ENCODE data around the gene COL13A1. TPM values are rescaled to one million over a fixed set of nuclear protein-coding genes. Genes with fewer than 3 reads are reported as not detected.

Gene COL13A1
- total and polyA plus RNA-seq, 2 experiments from 2014 or later: 5.2 to 8.6 TPM

GRCh38 chr10:69794673-69795072 is 7.0 kb upstream of the COL13A1 start:
- Mint-ChIP-seq H3K36me3 (ENCODE audit: low read depth) (no peaks in the 10 kb centered on the region; the same call in 2 of the 3 replicates), H3K9me3 (peaks cover 9% of the 10 kb centered on the region; the same call in 2 of the 3 replicates)

More at GRCh38 chr10:69794673-69795072, 7.0 kb upstream of the COL13A1 start:
- peaks cover 7% of the 10 kb centered on the region; the same call in 1 of the 3 replicates for H3K4me1 Mint-ChIP-seq
- H3K79me2 ChIP-seq (replicated peaks; ENCODE audit: insufficient read depth): no peaks in the 10 kb centered on the region
- H3F3A ChIP-seq (replicated peaks; ENCODE audit: low read depth): no peaks in the 10 kb centered on the region
- DNase-seq (ENCODE audit: low spot score): no peak
- H3K36me3 ChIP-seq (ENCODE audit: insufficient read depth): no peaks in the 10 kb centered on the region
- no peak for TF ChIP-seq REST (IDR thresholded peaks at IDR 0.05; ENCODE audit: unreplicated experiment)
- no peak for TF ChIP-seq ETS1 (IDR thresholded peaks at IDR 0.05)
- no peak for TF ChIP-seq ZNF462 (CRISPR knock-in tag; IDR thresholded peaks at IDR 0.05)
- TF ChIP-seq NANOG (IDR thresholded peaks at IDR 0.05; ENCODE audit: borderline replicate concordance): no peak
- TF ChIP-seq STAT1 (IDR thresholded peaks at IDR 0.05; ENCODE audit: unreplicated experiment): no peak
- TF ChIP-seq, protein P1, sequence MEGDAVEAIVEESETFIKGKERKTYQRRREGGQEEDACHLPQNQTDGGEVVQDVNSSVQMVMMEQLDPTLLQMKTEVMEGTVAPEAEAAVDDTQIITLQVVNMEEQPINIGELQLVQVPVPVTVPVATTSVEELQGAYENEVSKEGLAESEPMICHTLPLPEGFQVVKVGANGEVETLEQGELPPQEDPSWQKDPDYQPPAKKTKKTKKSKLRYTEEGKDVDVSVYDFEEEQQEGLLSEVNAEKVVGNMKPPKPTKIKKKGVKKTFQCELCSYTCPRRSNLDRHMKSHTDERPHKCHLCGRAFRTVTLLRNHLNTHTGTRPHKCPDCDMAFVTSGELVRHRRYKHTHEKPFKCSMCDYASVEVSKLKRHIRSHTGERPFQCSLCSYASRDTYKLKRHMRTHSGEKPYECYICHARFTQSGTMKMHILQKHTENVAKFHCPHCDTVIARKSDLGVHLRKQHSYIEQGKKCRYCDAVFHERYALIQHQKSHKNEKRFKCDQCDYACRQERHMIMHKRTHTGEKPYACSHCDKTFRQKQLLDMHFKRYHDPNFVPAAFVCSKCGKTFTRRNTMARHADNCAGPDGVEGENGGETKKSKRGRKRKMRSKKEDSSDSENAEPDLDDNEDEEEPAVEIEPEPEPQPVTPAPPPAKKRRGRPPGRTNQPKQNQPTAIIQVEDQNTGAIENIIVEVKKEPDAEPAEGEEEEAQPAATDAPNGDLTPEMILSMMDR (conservative IDR thresholded peaks at IDR 0.05; ENCODE audit: low read depth in 2 of 2): no peak
- no peak for TF ChIP-seq JUNB (IDR thresholded peaks at IDR 0.05; ENCODE audit: unreplicated experiment)
- TF ChIP-seq EZH2phosphoT487 (IDR thresholded peaks at IDR 0.05; ENCODE audit: unreplicated experiment): no peak
- no peak for TF ChIP-seq EZH2 (IDR thresholded peaks at IDR 0.05; ENCODE audit: low read depth, unreplicated experiment)
- TF ChIP-seq CREB1 (CRISPR knock-in tag; IDR thresholded peaks at IDR 0.05; ENCODE audit: low read depth): no peak
- no peak for TF ChIP-seq ZNF114 (CRISPR knock-in tag; IDR thresholded peaks at IDR 0.05)
- TF ChIP-seq POLR2AphosphoS5 (IDR thresholded peaks at IDR 0.05; ENCODE audit: low read depth): no peak
- TF ChIP-seq ZNF331 (CRISPR knock-in tag; IDR thresholded peaks at IDR 0.05; ENCODE audit: low read depth): no peak
- H3K4me3 ChIP-seq: no peak overlapping the region
- H3K4me2 ChIP-seq: no peak overlapping the region
- no peaks in the 10 kb centered on the region for H3K27me3 ChIP-seq (ENCODE audit: insufficient read depth)
- no peak overlapping the region for H3K27ac ChIP-seq (ENCODE audit: low read depth)
- H3K4me3 Mint-ChIP-seq: no peak overlapping the region
- no peak overlapping the region for H2AFZ ChIP-seq
- no peak for ATAC-seq
- H3K4me1 ChIP-seq (ENCODE audit: insufficient read depth): no peaks in the 10 kb centered on the region
- H4K20me1 ChIP-seq (replicated peaks; ENCODE audit: insufficient read depth): no peaks in the 10 kb centered on the region
- H3K27me3 Mint-ChIP-seq (ENCODE audit: insufficient read depth, low read depth, poor library complexity): peaks cover 13% of the 10 kb centered on the region
- H3K27ac Mint-ChIP-seq: no peak overlapping the region
- no peaks in the 10 kb centered on the region; the same call in 1 of the 2 replicates for H3K9me2 ChIP-seq (ENCODE audit: insufficient read depth)
